Activated CD4-positive, CD25-positive, alpha-beta regulatory T cell treated with anti-CD3 and anti-CD28 coated beads, Interleukin-2, amount 50 U/mL, for 24 hours (primary cell): ENCODE data around the gene KDR.

Source experiments
- ATAC-seq, 2 donors: fragments of 150-1000 bp; cut with Tn5 transposase; one replicate each; pipeline ENCODE4 v1.10.0; 2021; ENCODE audit warnings: mild to moderate bottlenecking in 1 of 2, moderate library complexity in 1 of 2

Gene KDR

GRCh38 chr4:55122235-55122634, 3.2 kb downstream of the KDR start:
- no peak for ATAC-seq

GRCh38 chr4:55121246-55121645, 4.1 kb downstream of the KDR start:
- no peak for ATAC-seq

DNA sequence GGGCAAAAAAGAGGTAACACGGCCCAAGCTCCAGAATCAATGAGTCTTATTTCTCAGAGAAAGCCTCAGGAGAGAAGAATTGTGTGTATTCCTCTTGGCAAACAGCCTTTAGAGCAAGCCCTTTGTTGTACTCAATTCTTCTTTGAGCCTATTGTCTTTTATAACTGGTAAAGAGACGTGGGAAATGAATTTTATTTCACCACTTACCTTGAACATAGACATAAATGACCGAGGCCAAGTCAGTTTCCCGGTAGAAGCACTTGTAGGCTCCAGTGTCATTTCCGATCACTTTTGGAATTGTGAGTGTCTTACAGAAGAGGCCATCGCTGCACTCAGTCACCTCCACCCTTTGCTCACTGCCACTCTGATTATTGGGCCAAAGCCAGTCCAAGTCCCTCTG, 7.0 kb downstream of the KDR start:
- no peak for ATAC-seq

- ATAC-seq = no peak
Measured at GRCh38 chr4:55117511-55117910, 7.9 kb downstream of the KDR start.

DNA sequence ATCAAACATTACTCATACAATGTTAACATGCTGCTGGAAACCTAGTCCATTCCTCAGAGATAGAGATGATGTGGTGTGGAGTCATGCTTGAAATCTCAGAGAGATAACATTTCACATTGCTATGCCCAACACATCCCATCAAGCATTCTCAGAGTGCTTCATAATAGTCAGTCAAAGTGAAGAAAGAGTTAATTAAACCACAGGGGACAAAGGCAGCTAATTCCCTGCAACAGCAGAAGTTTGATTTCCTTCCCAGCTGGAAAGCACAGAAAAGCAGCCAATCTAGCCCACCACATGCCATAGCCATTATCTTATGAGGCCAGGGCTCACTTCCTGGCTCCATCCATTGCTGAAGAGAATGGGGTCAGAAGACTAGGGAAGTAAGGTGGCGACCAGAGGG, 8.9 kb downstream of the KDR start:
- no peak for ATAC-seq

DNA sequence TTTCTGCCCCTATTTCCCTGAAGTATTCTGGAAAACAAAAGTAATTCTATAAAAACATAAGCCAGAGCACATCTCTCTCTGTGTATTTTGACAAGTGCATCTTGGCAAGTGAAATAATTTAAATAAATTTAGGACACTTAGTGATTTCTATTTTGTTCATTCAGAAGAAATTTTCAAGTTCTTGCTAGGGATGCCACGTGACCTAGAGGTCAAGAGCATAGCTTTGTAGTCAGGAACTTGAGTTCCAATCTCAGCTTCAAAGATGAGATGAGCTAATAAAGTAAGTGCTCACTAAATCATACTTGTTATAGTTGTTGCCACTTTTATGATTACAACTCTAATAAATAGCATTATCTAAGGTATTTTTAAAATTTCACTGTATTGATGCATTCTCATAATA, 13.8 kb downstream of the KDR start:
- no peak for ATAC-seq

DNA sequence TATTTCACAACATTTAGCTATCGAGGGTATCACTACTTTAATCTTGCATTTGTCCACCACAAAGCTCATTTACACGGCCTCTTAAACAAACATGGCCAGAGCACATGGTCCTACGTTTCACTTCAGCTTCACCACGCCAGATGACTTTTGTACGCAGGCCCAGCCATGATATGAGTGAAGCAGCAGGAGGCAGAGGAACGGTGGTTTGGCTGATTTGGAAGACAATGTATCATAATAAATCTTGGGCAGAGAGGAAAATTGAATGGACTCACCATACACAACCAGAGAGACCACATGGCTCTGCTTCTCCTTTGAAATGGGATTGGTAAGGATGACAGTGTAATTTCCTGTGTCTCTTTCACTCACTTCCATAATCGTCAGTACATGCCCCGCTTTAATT, 15.3 kb downstream of the KDR start:
- no peak for ATAC-seq

- no peak for ATAC-seq
Measured at GRCh38 chr4:55107054-55107453, 18.3 kb downstream of the KDR start.

DNA sequence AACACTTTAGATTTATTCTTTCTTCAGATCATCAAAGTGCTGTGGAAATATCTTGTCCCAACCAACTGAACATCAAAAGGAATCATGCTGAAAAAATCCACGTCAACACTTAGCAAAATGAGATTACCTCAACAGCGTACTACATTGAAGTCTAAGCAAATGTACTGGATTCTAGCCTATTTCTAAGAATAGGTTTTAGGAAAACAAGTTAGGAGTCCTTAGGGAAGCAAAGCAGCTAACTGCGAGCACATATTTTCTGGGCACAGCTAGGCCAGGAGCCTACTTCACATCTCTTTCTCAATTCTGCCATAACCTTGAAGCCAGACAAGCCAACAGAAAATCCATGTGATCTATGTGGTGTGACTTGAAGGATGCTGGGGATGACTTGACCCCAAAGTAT, 22.2 kb downstream of the KDR start:
- no peak for ATAC-seq

DNA sequence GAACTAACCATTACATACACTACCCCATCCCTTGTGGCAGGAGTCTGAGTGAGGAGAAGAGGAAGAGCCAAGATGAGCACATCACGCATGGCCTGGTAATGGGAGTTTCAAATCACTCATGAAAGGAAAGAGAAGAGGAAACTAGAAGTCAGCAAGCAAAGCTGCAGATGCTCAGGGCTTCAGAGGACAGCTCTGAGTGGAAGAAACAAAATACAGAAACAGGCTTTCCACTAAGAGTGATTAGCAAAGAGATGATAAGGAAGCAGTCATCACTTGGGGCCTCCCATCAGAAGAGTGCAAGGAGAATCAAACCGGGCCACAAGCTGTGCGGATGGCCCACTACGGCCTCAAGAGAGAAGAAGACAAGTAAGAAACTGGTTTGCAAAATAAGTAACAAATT, 25.6 kb downstream of the KDR start:
- ATAC-seq = no peak

DNA sequence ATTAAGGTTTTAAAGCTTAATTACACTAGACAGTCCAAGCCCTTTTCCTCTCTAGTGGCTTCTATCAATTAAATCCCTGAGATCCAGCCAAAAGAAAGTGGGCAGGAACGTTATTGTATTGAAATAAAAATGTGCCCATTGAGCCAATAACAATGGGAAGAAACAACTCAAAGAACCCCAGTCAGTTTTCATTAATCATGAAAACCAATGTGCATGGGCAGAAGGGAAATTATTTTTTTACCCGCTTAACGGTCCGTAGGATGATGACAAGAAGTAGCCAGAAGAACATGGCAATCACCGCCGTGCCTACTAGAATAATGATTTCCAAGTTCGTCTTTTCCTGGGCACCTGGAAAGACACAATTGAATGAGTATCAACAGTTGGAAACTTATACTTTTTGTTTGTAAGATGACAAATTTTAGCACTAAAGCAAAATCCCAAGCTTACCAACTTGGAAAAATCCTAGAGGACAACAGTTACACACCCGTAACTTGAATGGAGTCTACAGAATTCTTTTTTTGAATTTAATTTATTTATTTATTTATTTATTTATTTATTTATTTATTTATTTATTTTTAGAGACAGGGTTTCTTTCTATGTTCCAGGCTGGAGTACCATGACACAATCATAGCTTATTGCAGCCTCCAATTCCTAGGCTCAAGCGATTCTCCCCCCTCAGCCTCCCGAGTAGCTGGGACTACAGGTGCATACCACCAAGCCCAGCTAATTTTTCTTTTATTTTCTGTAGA, 26.8 kb downstream of the KDR start:
- ATAC-seq = no peak

GRCh38 chr4:55096619-55097018, 28.8 kb downstream of the KDR start:
- ATAC-seq = no peak

DNA sequence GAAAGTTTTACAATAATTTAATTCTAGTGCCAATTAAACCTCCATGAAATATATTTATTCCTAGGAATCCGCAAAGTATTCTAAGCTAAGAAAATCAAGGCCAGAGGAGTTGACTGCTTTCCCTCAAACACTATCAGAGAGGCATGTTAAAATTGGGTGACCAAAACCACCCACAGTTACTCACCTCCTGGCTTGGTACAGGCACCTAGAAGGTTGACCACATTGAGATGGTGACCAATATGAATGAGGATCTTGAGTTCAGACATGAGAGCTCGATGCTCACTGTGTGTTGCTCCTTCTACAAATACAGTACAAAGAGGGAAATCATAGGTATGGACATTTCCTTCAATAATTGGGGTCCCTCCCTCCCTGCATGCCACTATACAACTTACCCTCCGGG, 29.4 kb downstream of the KDR start:
- ATAC-seq = no peak

GRCh38 chr4:55092504-55092903, 32.9 kb downstream of the KDR start:
- ATAC-seq = no peak

DNA sequence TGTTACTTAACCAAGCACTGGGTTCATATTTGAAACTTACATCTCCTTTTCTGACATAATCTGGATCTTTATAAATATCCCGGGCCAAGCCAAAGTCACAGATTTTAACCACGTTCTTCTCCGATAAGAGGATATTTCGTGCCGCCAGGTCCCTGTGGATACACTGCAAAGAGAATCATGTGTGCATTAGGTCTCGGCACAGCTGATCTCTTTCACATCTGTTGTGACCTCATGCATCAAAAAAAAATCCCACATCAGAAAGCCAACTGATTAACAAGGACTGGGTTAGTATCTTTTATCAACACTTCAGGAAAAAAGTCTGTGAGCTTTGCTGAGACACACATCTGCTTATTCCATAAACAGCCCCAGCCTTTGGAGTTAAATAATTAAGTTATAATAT, 35.5 kb downstream of the KDR start:
- no peak for ATAC-seq

GRCh38 chr4:55087913-55088260, 37.5 kb downstream of the KDR start:
- ATAC-seq = no peak

DNA sequence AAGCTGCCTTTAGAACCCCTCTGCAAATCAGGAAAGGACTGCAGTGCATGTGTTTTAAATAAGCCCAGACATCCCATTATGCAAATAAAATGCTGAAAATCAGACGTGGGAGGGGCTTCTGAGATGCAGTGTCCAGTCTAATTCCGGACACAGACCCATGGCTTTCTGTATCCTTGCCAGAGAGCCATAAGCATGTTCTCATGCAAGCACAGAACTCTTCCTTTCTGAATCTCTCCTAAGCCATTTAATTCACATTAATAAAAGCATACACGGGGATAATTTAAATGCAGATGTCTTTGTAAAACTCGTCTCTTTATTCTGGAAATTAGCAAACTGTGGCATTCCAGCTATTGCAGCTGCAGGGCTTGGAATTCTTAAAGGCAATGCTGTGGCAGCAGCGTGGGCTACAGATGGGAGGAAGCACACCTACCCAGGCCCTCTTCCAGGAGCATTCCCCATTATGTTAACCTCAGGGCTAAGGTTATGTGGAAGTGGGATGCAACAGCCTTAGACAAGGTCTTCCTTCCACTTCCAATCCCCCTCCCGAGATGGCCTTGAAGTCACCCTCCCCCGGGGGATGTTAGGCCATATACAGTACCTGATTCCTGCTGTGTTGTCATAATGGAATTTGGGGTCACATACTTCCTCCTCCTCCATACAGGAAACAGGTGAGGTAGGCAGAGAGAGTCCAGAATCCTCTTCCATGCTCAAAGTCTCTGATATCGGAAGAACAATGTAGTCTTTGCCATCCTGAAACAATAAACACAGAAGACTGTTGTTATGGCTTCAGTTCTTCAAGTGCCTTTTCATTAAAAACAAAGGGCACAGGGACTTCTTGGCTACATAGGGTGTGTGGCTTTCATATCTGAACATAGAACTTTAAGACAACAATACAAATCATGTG, 38.1 kb downstream of the KDR start:
- no peak for ATAC-seq

GRCh38 chr4:55086578-55086977, 38.8 kb downstream of the KDR start:
- ATAC-seq = no peak

- no peak for ATAC-seq
Measured at GRCh38 chr4:55083735-55084134, 41.7 kb downstream of the KDR start.

DNA sequence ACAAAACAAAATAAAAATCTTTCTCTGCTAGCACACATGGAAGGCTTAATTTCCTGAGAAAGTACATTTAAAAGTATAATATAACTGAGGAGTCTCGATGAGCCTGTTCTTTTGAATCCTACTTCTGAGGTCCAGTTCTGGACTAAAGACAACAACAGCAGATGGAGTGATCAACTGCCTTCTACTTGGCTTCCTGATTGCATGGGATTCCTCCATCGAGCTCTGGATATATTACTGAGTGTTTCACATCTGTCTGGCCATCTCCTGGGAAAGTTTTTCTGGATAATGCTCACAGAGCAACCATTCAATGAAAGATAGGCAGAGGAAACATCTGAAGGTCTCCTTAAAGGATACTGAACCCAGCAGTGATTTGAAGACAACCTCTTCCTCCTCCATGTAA, 42.6 kb downstream of the KDR start:
- ATAC-seq = no peak

DNA sequence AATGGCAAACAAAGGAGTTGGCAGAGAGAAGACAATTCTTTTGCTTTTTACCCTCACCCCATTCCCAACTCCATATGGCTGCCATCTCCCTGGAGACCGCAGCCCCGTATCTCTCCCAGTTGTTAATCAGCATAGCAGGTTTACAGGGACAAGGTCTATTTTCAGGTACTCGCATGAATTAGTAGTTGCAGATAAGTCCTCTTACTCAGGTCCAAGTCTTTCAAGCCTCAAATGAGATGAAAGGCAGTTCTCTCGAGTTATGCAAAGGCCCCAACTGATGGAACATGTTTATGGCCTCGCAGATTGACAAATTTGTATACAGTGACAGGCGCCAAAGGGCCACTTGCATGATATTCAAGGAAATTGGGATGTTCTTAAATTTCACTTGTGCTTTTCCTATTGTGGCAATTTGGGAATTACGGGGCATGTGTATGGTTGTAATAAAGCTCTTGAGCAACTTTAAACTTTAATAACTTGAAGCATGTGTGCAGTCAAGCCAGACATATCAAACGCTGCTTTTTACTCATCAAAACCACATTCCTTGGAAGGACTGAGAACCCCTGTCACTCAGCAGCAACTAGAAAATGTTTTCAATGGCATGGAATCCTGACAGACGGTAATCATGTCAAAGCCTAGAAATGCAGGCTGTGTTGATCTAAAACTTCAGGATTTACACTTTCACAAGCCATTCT, 45.1 kb downstream of the KDR start:
- ATAC-seq = no peak

DNA sequence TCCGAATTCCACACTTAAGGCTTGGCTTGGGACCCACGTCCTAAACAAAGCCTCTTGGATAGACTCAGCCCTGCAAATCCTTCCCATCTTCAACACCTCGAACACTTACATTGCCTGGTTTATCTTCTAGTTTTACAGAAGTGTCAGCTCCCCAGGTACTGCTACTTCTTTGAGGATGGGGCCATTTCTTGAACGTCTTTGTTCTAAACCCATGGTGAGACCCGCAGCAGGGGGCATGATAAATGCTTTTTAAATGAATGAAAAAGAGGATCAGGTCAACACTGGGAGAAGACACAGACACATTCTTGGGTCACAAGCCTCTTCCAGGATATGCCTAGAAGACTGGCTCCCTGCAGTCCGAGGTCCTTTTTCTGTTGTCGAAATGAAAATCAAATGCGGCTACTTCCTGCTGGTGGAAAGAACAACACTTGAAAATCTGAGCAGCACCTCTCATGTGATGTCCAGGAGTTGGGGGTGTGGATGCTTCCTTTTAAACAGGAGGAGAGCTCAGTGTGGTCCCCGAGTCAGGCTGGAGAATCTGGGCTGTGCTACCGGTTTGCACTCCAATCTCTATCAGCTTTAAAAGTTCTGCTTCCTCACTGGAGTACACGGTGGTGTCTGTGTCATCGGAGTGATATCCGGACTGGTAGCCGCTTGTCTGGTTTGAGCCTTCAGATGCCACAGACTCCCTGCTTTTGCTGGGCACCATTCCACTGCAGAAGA, 45.8 kb downstream of the KDR start:
- no peak for ATAC-seq

GRCh38 chr4:55078987-55079386, 46.4 kb downstream of the KDR start:
- ATAC-seq = no peak
